ENCODE data around the gene STEAP2. TPM values are rescaled to one million over a fixed set of nuclear protein-coding genes. Genes with fewer than 3 reads are reported as not detected.

Gene STEAP2
- total RNA-seq, 1 experiment from 2014 or later, result 134 TPM

GRCh38 chr7:90269163-90269562 is 57.6 kb downstream of the STEAP2 start:
- Histone ChIP-seq H3K4me1 (ENCODE audit: insufficient read depth, low read length, poor library complexity, severe bottlenecking) (peaks cover 30% of the 10 kb centered on the region), H3K4me3 (ENCODE audit: low read depth, low read length, poor library complexity, severe bottlenecking) (no peak overlapping the region), H3K36me3 (ENCODE audit: insufficient read depth, low read length, poor library complexity, severe bottlenecking) (no peaks in the 10 kb centered on the region), H3K27ac (ENCODE audit: low read depth, low read length, poor library complexity, severe bottlenecking) (no peak overlapping the region), H3K27me3 (replicated peaks; ENCODE audit: insufficient read depth, low read depth, low read length, poor library complexity) (no peaks in the 10 kb centered on the region), H3K9me3 (ENCODE audit: low read depth, low read length, poor library complexity, severe bottlenecking) (no peaks in the 10 kb centered on the region)
- ChIA-PET CTCF (no interaction called here), POLR2A (ENCODE audit: low non-redundant PET) (no interaction called here)
- no peak for DNase-seq (ENCODE audit: low spot score)
- TF ChIP-seq CTCF (conservative IDR thresholded peaks at IDR 0.05; ENCODE audit: low read depth, low read length) (no peak), EZH2 (IDR thresholded peaks at IDR 0.05; ENCODE audit: borderline replicate concordance, low read depth, low read length, poor library complexity, severe bottlenecking) (no peak)
- intact Hi-C loops (cut with micrococcal nuclease; ENCODE audit: unreplicated experiment), result loop anchor here (5.0 kb wide), 1 partner anchor 143 kb away; no protein-coding TSS in a partner anchor
- BruUV-seq (replicated peaks), result no TSS peak

GRCh38 chr7:90270431-90271178 is 59.1 kb downstream of the STEAP2 start:
- CTCF ChIA-PET, result no interaction called here
- TF ChIP-seq CTCF (conservative IDR thresholded peaks at IDR 0.05; ENCODE audit: low read depth, low read length) (no peak), EZH2 (IDR thresholded peaks at IDR 0.05; ENCODE audit: borderline replicate concordance, low read depth, low read length, poor library complexity, severe bottlenecking) (no peak)
- Histone ChIP-seq H3K27ac (ENCODE audit: low read depth, low read length, poor library complexity, severe bottlenecking) (no peak overlapping the region), H3K4me1 (ENCODE audit: insufficient read depth, low read length, poor library complexity, severe bottlenecking) (peaks cover 30% of the 10 kb centered on the region), H3K27me3 (replicated peaks; ENCODE audit: insufficient read depth, low read depth, low read length, poor library complexity) (no peaks in the 10 kb centered on the region), H3K4me3 (ENCODE audit: low read depth, low read length, poor library complexity, severe bottlenecking) (no peak overlapping the region), H3K36me3 (ENCODE audit: insufficient read depth, low read length, poor library complexity, severe bottlenecking) (no peaks in the 10 kb centered on the region), H3K9me3 (ENCODE audit: low read depth, low read length, poor library complexity, severe bottlenecking) (no peaks in the 10 kb centered on the region)
- intact Hi-C loops (cut with micrococcal nuclease; ENCODE audit: unreplicated experiment), result no loop called here
- BruUV-seq (replicated peaks), result no TSS peak
- DNase-seq (ENCODE audit: low spot score), result no peak
- POLR2A ChIA-PET (ENCODE audit: low non-redundant PET), result no interaction called here

GRCh38 chr7:90271753-90272152 is 60.2 kb downstream of the STEAP2 start:
- Histone ChIP-seq H3K4me1 (ENCODE audit: insufficient read depth, low read length, poor library complexity, severe bottlenecking) (peaks cover 21% of the 10 kb centered on the region), H3K27ac (ENCODE audit: low read depth, low read length, poor library complexity, severe bottlenecking) (no peak overlapping the region), H3K9me3 (ENCODE audit: low read depth, low read length, poor library complexity, severe bottlenecking) (no peaks in the 10 kb centered on the region), H3K4me3 (ENCODE audit: low read depth, low read length, poor library complexity, severe bottlenecking) (no peak overlapping the region), H3K36me3 (ENCODE audit: insufficient read depth, low read length, poor library complexity, severe bottlenecking) (no peaks in the 10 kb centered on the region), H3K27me3 (replicated peaks; ENCODE audit: insufficient read depth, low read depth, low read length, poor library complexity) (no peaks in the 10 kb centered on the region)
- TF ChIP-seq CTCF (conservative IDR thresholded peaks at IDR 0.05; ENCODE audit: low read depth, low read length) (no peak), EZH2 (IDR thresholded peaks at IDR 0.05; ENCODE audit: borderline replicate concordance, low read depth, low read length, poor library complexity, severe bottlenecking) (no peak)
- ChIA-PET CTCF (no interaction called here), POLR2A (ENCODE audit: low non-redundant PET) (no interaction called here)
- peak; percentile 10 for DNase-seq (ENCODE audit: low spot score)
- intact Hi-C loops (cut with micrococcal nuclease; ENCODE audit: unreplicated experiment), result no loop called here
- no TSS peak for BruUV-seq (replicated peaks)
